HG03460 (cell line): ENCODE results near the gene KMT5B.

Experiments
- ATAC-seq: cut with Tn5 transposase; IDR thresholded peaks from one replicate; pipeline ENCODE4 v1.9.1; 2021; ENCODE audit not compliant: unreplicated experiment

KMT5B gene

GRCh38 chr11:68189082-68189481 lies 24.0 kb downstream of the KMT5B start:
- ATAC-seq = no peak

- no peak for ATAC-seq
Measured at GRCh38 chr11:68186061-68186460, 27.0 kb downstream of the KMT5B start.

- no peak for ATAC-seq
Measured at GRCh38 chr11:68181719-68182451, 31.2 kb downstream of the KMT5B start.

GRCh38 chr11:68179847-68180246 lies 33.2 kb downstream of the KMT5B start:
- ATAC-seq = no peak

- no peak for ATAC-seq
Measured at GRCh38 chr11:68177877-68178276, 35.2 kb downstream of the KMT5B start.

- no peak for ATAC-seq
Measured at GRCh38 chr11:68173926-68174325, 39.2 kb downstream of the KMT5B start.

GRCh38 chr11:68169442-68169841 lies 43.7 kb downstream of the KMT5B start:
- no peak for ATAC-seq

- no peak for ATAC-seq
Measured at GRCh38 chr11:68168694-68169093, 44.4 kb downstream of the KMT5B start.

GRCh38 chr11:68167474-68167873 lies 45.6 kb downstream of the KMT5B start:
- ATAC-seq = no peak

GRCh38 chr11:68166969-68167368 lies 46.1 kb downstream of the KMT5B start:
- ATAC-seq = no peak

- no peak for ATAC-seq
Measured at GRCh38 chr11:68165601-68166000, 47.5 kb downstream of the KMT5B start.

- no peak for ATAC-seq
Measured at GRCh38 chr11:68164437-68164836, 48.7 kb downstream of the KMT5B start.

- ATAC-seq = no peak
Measured at GRCh38 chr11:68163691-68164090, 49.4 kb downstream of the KMT5B start.

GRCh38 chr11:68160100-68160695 lies 52.9 kb downstream of the KMT5B start:
- no peak for ATAC-seq

- no peak for ATAC-seq
Measured at GRCh38 chr11:68159665-68160064, 53.4 kb downstream of the KMT5B start.

- no peak for ATAC-seq
Measured at GRCh38 chr11:68159161-68159560, 53.9 kb downstream of the KMT5B start.

GRCh38 chr11:68158580-68158979 lies 54.5 kb downstream of the KMT5B start:
- no peak for ATAC-seq

- no peak for ATAC-seq
Measured at GRCh38 chr11:68153742-68154141, 59.4 kb downstream of the KMT5B start.

GRCh38 chr11:68150037-68150436 lies 63.1 kb downstream of the KMT5B start:
- no peak for ATAC-seq

GRCh38 chr11:68149417-68149816 lies 63.7 kb downstream of the KMT5B start:
- ATAC-seq = no peak

- ATAC-seq = no peak
Measured at GRCh38 chr11:68148879-68149278, 64.2 kb downstream of the KMT5B start.

GRCh38 chr11:68148071-68148805 lies 64.9 kb downstream of the KMT5B start:
- ATAC-seq = no peak
